Neural progenitor cell (in vitro differentiated cells): ENCODE measurements around the gene NALCN. TPM values are rescaled to one million over a fixed set of nuclear protein-coding genes. Genes with fewer than 3 reads are reported as not detected.

Source experiments
- DNase-seq: peaks from one replicate; pipeline ENCODE4 v3.0.0-alpha.2; 2016; ENCODE audit warnings: low spot score
- H2AFZ ChIP-seq: fragments of 200-600 bp; sonication (generic); replicated peaks from 2 replicates; pipeline ENCODE4 v1.6.1; 2016; ENCODE audit warnings: antibody characterized with exemption
- H3F3A ChIP-seq: fragments of 200-600 bp; sonication (generic); 2 replicates; pipeline ENCODE4 v1.6.1; 2016; ENCODE audit warnings: antibody characterized with exemption, low read depth
- H3K27ac ChIP-seq: fragments of 200-600 bp; sonication (generic); 2 replicates; pipeline ENCODE4 v1.5.1; 2016; ENCODE audit warnings: mild to moderate bottlenecking
- H3K27me3 ChIP-seq: fragments of 200-600 bp; sonication (generic); 2 replicates; pipeline ENCODE4 v1.6.1; 2016; ENCODE audit warnings: mild to moderate bottlenecking, moderate library complexity
- H3K36me3 ChIP-seq: fragments of 200-600 bp; sonication (generic); 2 replicates; pipeline ENCODE4 v1.5.1; 2016
- H3K4me1 ChIP-seq: fragments of 200-600 bp; sonication (generic); 2 replicates; pipeline ENCODE4 v1.6.1; 2016; ENCODE audit warnings: mixed run types
- H3K4me2 ChIP-seq: fragments of 200-600 bp; sonication (generic); 2 replicates; pipeline ENCODE4 v1.6.1; 2016
- H3K4me3 ChIP-seq: fragments of 200-600 bp; sonication (generic); 2 replicates; pipeline ENCODE4 v1.5.1; 2016
- H3K79me2 ChIP-seq: fragments of 200-600 bp; sonication (generic); 2 replicates; pipeline ENCODE4 v1.6.1; 2016; ENCODE audit warnings: low read depth
- H3K9ac ChIP-seq: fragments of 200-600 bp; sonication (generic); 2 replicates; pipeline ENCODE4 v1.6.1; 2016
- H3K9me3 ChIP-seq: fragments of 200-600 bp; sonication (generic); 2 replicates; pipeline ENCODE4 v1.5.1; 2016; ENCODE audit warnings: low read depth
- H4K20me1 ChIP-seq: fragments of 200-600 bp; sonication (generic); 2 replicates; pipeline ENCODE4 v1.6.1; 2016; ENCODE audit warnings: low read depth
- H3K27ac Mint-ChIP-seq: 3 replicates; pipeline ENCODE4 v1.8.0; 2021; ENCODE audit warnings: mixed read lengths
- H3K27me3 Mint-ChIP-seq: 2 replicates; pipeline ENCODE4 v1.8.0; 2022; ENCODE audit warnings: low read depth, mild to moderate bottlenecking, inconsistent platforms, moderate library complexity, mixed read lengths; ENCODE audit not compliant: insufficient read depth
- H3K36me3 Mint-ChIP-seq: 3 replicates; pipeline ENCODE4 v1.8.0; 2021; ENCODE audit warnings: mixed read lengths
- H3K4me1 Mint-ChIP-seq: 3 replicates; pipeline ENCODE4 v1.8.0; 2021; ENCODE audit warnings: mixed read lengths
- H3K4me3 Mint-ChIP-seq: 3 replicates; pipeline ENCODE4 v1.8.0; 2021; ENCODE audit warnings: mild to moderate bottlenecking, moderate library complexity, mixed read lengths
- H3K9me3 Mint-ChIP-seq: 3 replicates; pipeline ENCODE4 v1.8.0; 2020; ENCODE audit warnings: mixed read lengths
- CTCF ChIP-seq: fragments of 200-600 bp; sonication (generic); IDR thresholded peaks from 2 replicates; pipeline ENCODE4 v1.5.1; 2017; ENCODE audit warnings: antibody characterized with exemption, mild to moderate bottlenecking
- EZH2 ChIP-seq: fragments of 200-600 bp; sonication (generic); IDR thresholded peaks from 2 replicates; pipeline ENCODE4 v1.6.1; 2017; ENCODE audit warnings: antibody characterized with exemption, mild to moderate bottlenecking, moderate library complexity
- EZH2phosphoT487 ChIP-seq: fragments of 200-600 bp; sonication (generic); IDR thresholded peaks from 2 replicates; pipeline ENCODE4 v1.6.1; 2017; ENCODE audit warnings: antibody characterized with exemption
- total RNA-seq: library from RNA; depleted of rRNA; stranded (reverse); fragments of >200 nt; gene quantifications from 2 replicates; pipeline ENCODE4 v1.2.3, GENCODE V29; 2015; ENCODE audit warnings: low replicate concordance

The NALCN gene
- total RNA-seq, 1 donor from 2014 or later, result 1.1 TPM

GRCh38 chr13:101283782-101284181 is 132.5 kb downstream of the NALCN start:
- no peaks in the 10 kb centered on the region for H3K4me1 ChIP-seq
- H3K79me2 ChIP-seq, result no peaks in the 10 kb centered on the region
- no peaks in the 10 kb centered on the region for H3F3A ChIP-seq
- no peak overlapping the region for H3K4me3 ChIP-seq
- H3K9me3 Mint-ChIP-seq, result no peaks in the 10 kb centered on the region
- H3K4me3 Mint-ChIP-seq, result no peak overlapping the region
- H3K27ac Mint-ChIP-seq, result no peak overlapping the region
- H3K36me3 ChIP-seq, result no peaks in the 10 kb centered on the region
- no peak overlapping the region for H2AFZ ChIP-seq
- no peaks in the 10 kb centered on the region for H3K27me3 ChIP-seq
- H3K9me3 ChIP-seq, result no peaks in the 10 kb centered on the region
- no peaks in the 10 kb centered on the region for H4K20me1 ChIP-seq
- no peak overlapping the region for H3K27ac ChIP-seq
- no peak overlapping the region for H3K4me2 ChIP-seq
- H3K4me1 Mint-ChIP-seq, result peaks cover 24% of the 10 kb centered on the region
- DNase-seq, result no peak
- H3K36me3 Mint-ChIP-seq, result no peaks in the 10 kb centered on the region
- no peak overlapping the region for H3K9ac ChIP-seq
- peaks cover 2% of the 10 kb centered on the region for H3K27me3 Mint-ChIP-seq
- TF ChIP-seq EZH2phosphoT487, result no peak
- no peak for TF ChIP-seq CTCF
- TF ChIP-seq EZH2, result no peak

GRCh38 chr13:101272886-101273285 is 143.4 kb downstream of the NALCN start:
- Histone ChIP-seq H4K20me1 (no peaks in the 10 kb centered on the region), H3F3A (no peaks in the 10 kb centered on the region), H3K4me3 (no peak overlapping the region), H3K79me2 (no peaks in the 10 kb centered on the region), H3K27me3 (no peaks in the 10 kb centered on the region), H3K9ac (no peak overlapping the region), H3K27ac (no peak overlapping the region), H3K4me1 (no peaks in the 10 kb centered on the region), H3K36me3 (no peaks in the 10 kb centered on the region), H2AFZ (no peak overlapping the region), H3K9me3 (no peaks in the 10 kb centered on the region), H3K4me2 (no peak overlapping the region)
- Mint-ChIP-seq H3K36me3 (no peaks in the 10 kb centered on the region), H3K27me3 (no peaks in the 10 kb centered on the region), H3K4me1 (no peaks in the 10 kb centered on the region), H3K4me3 (no peak overlapping the region), H3K9me3 (no peaks in the 10 kb centered on the region), H3K27ac (no peak overlapping the region)
- no peak for DNase-seq
- TF ChIP-seq CTCF (no peak), EZH2 (no peak), EZH2phosphoT487 (no peak)

- H3K9me3 ChIP-seq, result no peaks in the 10 kb centered on the region
Measured at GRCh38 chr13:101271681-101272245, 144.5 kb downstream of the NALCN start.

More at GRCh38 chr13:101271681-101272245, 144.5 kb downstream of the NALCN start:
- H3K27me3 Mint-ChIP-seq, result peaks cover 2% of the 10 kb centered on the region
- Histone ChIP-seq H3K9ac (no peak overlapping the region), H2AFZ (no peak overlapping the region), H3K79me2 (no peaks in the 10 kb centered on the region), H3K4me3 (no peak overlapping the region), H3K27ac (no peak overlapping the region), H4K20me1 (no peaks in the 10 kb centered on the region), H3K4me1 (no peaks in the 10 kb centered on the region), H3F3A (no peaks in the 10 kb centered on the region), H3K27me3 (no peaks in the 10 kb centered on the region), H3K4me2 (no peak overlapping the region), H3K36me3 (no peaks in the 10 kb centered on the region)
- DNase-seq, result no peak
- no peak overlapping the region for H3K4me3 Mint-ChIP-seq
- TF ChIP-seq EZH2, result no peak
- TF ChIP-seq EZH2phosphoT487, result no peak
- no peak for TF ChIP-seq CTCF
- no peak overlapping the region for H3K27ac Mint-ChIP-seq
- H3K9me3 Mint-ChIP-seq, result no peaks in the 10 kb centered on the region
- H3K4me1 Mint-ChIP-seq, result no peaks in the 10 kb centered on the region
- no peaks in the 10 kb centered on the region for H3K36me3 Mint-ChIP-seq
